SK-N-MC (cell line): ENCODE results near the gene HIP1R.

Source experiments
- DNase-seq: peaks from one replicate; pipeline ENCODE4 v3.0.0-alpha.2; 2011; ENCODE audit warnings: low read depth, low spot score
- H3K27ac ChIP-seq: fragments of 200-600 bp; sonication (generic); 2 replicates; pipeline ENCODE4 v1.5.1; 2016; ENCODE audit warnings: mixed run types
- H3K36me3 ChIP-seq: fragments of 200-600 bp; sonication (generic); 2 replicates; pipeline ENCODE4 v1.6.1; 2017; ENCODE audit warnings: antibody characterized with exemption, low read length, mixed read lengths; ENCODE audit not compliant: insufficient read depth
- H3K4me3 ChIP-seq: fragments of 200-600 bp; sonication (generic); 2 replicates; pipeline ENCODE4 v1.5.1; 2016
- H3K9ac ChIP-seq: fragments of 200-600 bp; sonication (generic); 2 replicates; pipeline ENCODE4 v1.8.0; 2017; ENCODE audit warnings: mixed run types, mixed read lengths; ENCODE audit not compliant: insufficient read length
- H3K9me3 ChIP-seq: fragments of 200-600 bp; sonication (generic); 2 replicates; pipeline ENCODE4 v1.6.1; 2017; ENCODE audit warnings: low read depth, mild to moderate bottlenecking, antibody characterized with exemption, low read length, moderate library complexity, mixed read lengths
- EZH2 ChIP-seq: fragments of 200-600 bp; sonication (generic); IDR thresholded peaks from one replicate; pipeline ENCODE4 v1.6.1; 2017; ENCODE audit warnings: antibody characterized with exemption
- FOXP2 ChIP-seq: optimal IDR thresholded peaks from 2 replicates; pipeline ENCODE3; 2011; ENCODE audit warnings: mild to moderate bottlenecking, moderate library complexity; ENCODE audit not compliant: insufficient read depth; ENCODE audit errors: extremely low read length, control extremely low read depth
- POLR2AphosphoS5 ChIP-seq: IDR thresholded peaks from 2 replicates; pipeline ENCODE4 v1.6.1; 2012; ENCODE audit warnings: mild to moderate bottlenecking, low read depth, low read length, borderline replicate concordance

Gene HIP1R

GRCh38 chr12:122855071-122855829 lies 20.0 kb downstream of the HIP1R start:
- Histone ChIP-seq H3K27ac (no peak overlapping the region), H3K4me3 (no peak overlapping the region), H3K36me3 (no peaks in the 10 kb centered on the region), H3K9me3 (no peaks in the 10 kb centered on the region), H3K9ac (no peak overlapping the region)
- TF ChIP-seq POLR2AphosphoS5, result no peak
- no peak for TF ChIP-seq FOXP2
- DNase-seq, result no peak

- H3K36me3 ChIP-seq, result no peaks in the 10 kb centered on the region
- DNase-seq, result no peak
- TF ChIP-seq FOXP2 (no peak), POLR2AphosphoS5 (no peak), EZH2 (no peak)
- no peak overlapping the region for H3K4me3 ChIP-seq
- H3K9ac ChIP-seq, result no peak overlapping the region
- H3K27ac ChIP-seq, result no peak overlapping the region
- no peaks in the 10 kb centered on the region for H3K9me3 ChIP-seq
Measured at GRCh38 chr12:122855928-122856831, 20.9 kb downstream of the HIP1R start.

- TF ChIP-seq POLR2AphosphoS5 (no peak), FOXP2 (no peak), EZH2 (no peak)
- Histone ChIP-seq H3K9me3 (no peaks in the 10 kb centered on the region), H3K4me3 (no peak overlapping the region), H3K27ac (no peak overlapping the region), H3K9ac (no peak overlapping the region), H3K36me3 (no peaks in the 10 kb centered on the region)
- no peak for DNase-seq
Measured at GRCh38 chr12:122856999-122857671, 21.9 kb downstream of the HIP1R start.

- no peaks in the 10 kb centered on the region for H3K36me3 ChIP-seq
- no peak overlapping the region for H3K9ac ChIP-seq
- no peaks in the 10 kb centered on the region for H3K9me3 ChIP-seq
- TF ChIP-seq POLR2AphosphoS5 (no peak), FOXP2 (no peak), EZH2 (no peak)
- no peak overlapping the region for H3K27ac ChIP-seq
- no peak overlapping the region for H3K4me3 ChIP-seq
- no peak for DNase-seq
Measured at GRCh38 chr12:122858171-122858570, 22.9 kb downstream of the HIP1R start.

- Histone ChIP-seq H3K27ac (no peak overlapping the region), H3K9me3 (no peaks in the 10 kb centered on the region), H3K36me3 (no peaks in the 10 kb centered on the region), H3K4me3 (no peak overlapping the region), H3K9ac (no peak overlapping the region)
- TF ChIP-seq EZH2 (no peak), POLR2AphosphoS5 (no peak)
- DNase-seq, result no peak
Measured at GRCh38 chr12:122858591-122859302, 23.5 kb downstream of the HIP1R start.

GRCh38 chr12:122859303-122860039 lies 24.2 kb downstream of the HIP1R start:
- Histone ChIP-seq H3K9me3 (no peaks in the 10 kb centered on the region), H3K9ac (no peak overlapping the region), H3K36me3 (no peaks in the 10 kb centered on the region), H3K4me3 (no peak overlapping the region), H3K27ac (no peak overlapping the region)
- TF ChIP-seq POLR2AphosphoS5 (no peak), EZH2 (no peak), FOXP2 (no peak)
- DNase-seq, result no peak

GRCh38 chr12:122860040-122860853 lies 25.0 kb downstream of the HIP1R start:
- Histone ChIP-seq H3K4me3 (no peak overlapping the region), H3K36me3 (no peaks in the 10 kb centered on the region), H3K9ac (no peak overlapping the region), H3K9me3 (no peaks in the 10 kb centered on the region), H3K27ac (no peak overlapping the region)
- DNase-seq, result no peak
- TF ChIP-seq FOXP2 (no peak), EZH2 (no peak), POLR2AphosphoS5 (no peak)
